ENCODE results near the gene DEFB132.
A peak's percentile ranks its signal among the peaks of the same experiment; 100 is the strongest.
"Not testable (repeated sequence)": the region's sequence is repeated elsewhere in the genome, so short reads cannot be mapped to it uniquely, and the experiment has no call there.

DEFB132 gene

GRCh38 chr20:219290-220115 lies 38.0 kb upstream of the DEFB132 start:
- H3K4me3 ChIP-seq (ENCODE audit: low read depth, low read length), result no peak overlapping the region
- TF ChIP-seq CTCF (IDR thresholded peaks at IDR 0.05; ENCODE audit: low read depth, low read length), result peak; percentile 15
- in situ Hi-C loops (cut with HindIII; ENCODE audit: low sequenced_read_pairs), result no loop called here
- DNase-seq (ENCODE audit: low read depth, low spot score), result no peak

GRCh38 chr20:221258-221830 lies 36.2 kb upstream of the DEFB132 start:
- H3K4me3 ChIP-seq (ENCODE audit: low read depth, low read length), result no peak overlapping the region
- in situ Hi-C loops (cut with HindIII; ENCODE audit: low sequenced_read_pairs), result no loop called here
- no peak for DNase-seq (ENCODE audit: low read depth, low spot score)
- TF ChIP-seq CTCF (IDR thresholded peaks at IDR 0.05; ENCODE audit: low read depth, low read length), result no peak

- in situ Hi-C loops (cut with HindIII; ENCODE audit: low sequenced_read_pairs); DNase-seq (ENCODE audit: low read depth, low spot score); H3K4me3 ChIP-seq (ENCODE audit: low read depth, low read length): not testable (repeated sequence)
Observed at GRCh38 chr20:225879-226278, 31.6 kb upstream of the DEFB132 start.

GRCh38 chr20:226958-227357 lies 30.6 kb upstream of the DEFB132 start, which contains the start of gene DEFB129:
Gene DEFB129 (plus strand): TSS chr20:227258. CDS start chr20:227289, 31 bp downstream.
- TF ChIP-seq CTCF (IDR thresholded peaks at IDR 0.05; ENCODE audit: low read depth, low read length), result no peak
- in situ Hi-C loops (cut with HindIII; ENCODE audit: low sequenced_read_pairs), result no loop called here
- H3K4me3 ChIP-seq (ENCODE audit: low read depth, low read length), result no peak within 1 kb of the TSS
- DNase-seq (ENCODE audit: low read depth, low spot score), result no peak

GRCh38 chr20:227439-228105 lies 30.0 kb upstream of the DEFB132 start:
- in situ Hi-C loops (cut with HindIII; ENCODE audit: low sequenced_read_pairs), result no loop called here
- H3K4me3 ChIP-seq (ENCODE audit: low read depth, low read length), result no peak overlapping the region

GRCh38 chr20:235891-236290 lies 21.6 kb upstream of the DEFB132 start:
- no peak overlapping the region for H3K4me3 ChIP-seq (ENCODE audit: low read depth, low read length)
- peak; percentile 19 for TF ChIP-seq CTCF (IDR thresholded peaks at IDR 0.05; ENCODE audit: low read depth, low read length)
- in situ Hi-C loops (cut with HindIII; ENCODE audit: low sequenced_read_pairs), result no loop called here
- peak; percentile 5 for DNase-seq (ENCODE audit: low read depth, low spot score)

More at GRCh38 chr20:227439-228105, 30.0 kb upstream of the DEFB132 start:
- no peak for TF ChIP-seq CTCF (IDR thresholded peaks at IDR 0.05; ENCODE audit: low read depth, low read length)
- no peak for DNase-seq (ENCODE audit: low read depth, low spot score)

GRCh38 chr20:237489-237888 lies 20.0 kb upstream of the DEFB132 start:
- H3K4me3 ChIP-seq (ENCODE audit: low read depth, low read length), result no peak overlapping the region
- DNase-seq (ENCODE audit: low read depth, low spot score), result no peak
- TF ChIP-seq CTCF (IDR thresholded peaks at IDR 0.05; ENCODE audit: low read depth, low read length), result no peak
- in situ Hi-C loops (cut with HindIII; ENCODE audit: low sequenced_read_pairs), result no loop called here

Measured in astrocyte of the spinal cord (primary cell).